ENCODE data around the gene FCGR1A. TPM values are rescaled to one million over a fixed set of nuclear protein-coding genes. Genes with fewer than 3 reads are reported as not detected.
"Not testable (repeated sequence)": the region's sequence is repeated elsewhere in the genome, so short reads cannot be mapped to it uniquely, and the experiment has no call there.

FCGR1A gene
- total RNA-seq, 6 experiments from 2014 or later, result 1.3 to 15.9 (median 3.6) TPM

DNA sequence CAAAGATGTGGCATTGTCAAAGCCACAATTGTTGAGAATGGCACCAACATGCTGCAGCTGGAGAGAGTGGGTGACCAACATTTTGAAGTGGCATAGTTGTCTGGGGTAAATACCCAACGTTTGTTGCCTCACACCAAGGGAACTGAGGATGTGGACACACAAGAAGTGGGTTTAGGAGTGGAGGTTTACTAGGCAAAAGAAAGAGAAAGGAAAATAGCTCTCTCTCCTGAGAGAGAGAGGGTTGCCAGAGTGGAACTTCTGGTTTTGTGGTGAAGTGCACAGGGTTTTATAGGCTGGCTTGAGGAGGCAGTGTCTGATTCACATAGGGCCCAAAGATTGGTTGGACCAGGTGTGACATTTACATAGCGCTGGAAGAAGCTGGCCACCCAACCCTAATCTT lies 29.0 kb upstream of the FCGR1A start:
- H3K4me1 ChIP-seq; H3K9me3 ChIP-seq; DNase-seq; H3K27me3 ChIP-seq; ATAC-seq; H3K27ac ChIP-seq; H3K4me3 ChIP-seq; intact Hi-C loops (cut with DNase I); H3K36me3 ChIP-seq: not testable (repeated sequence)
- 0% methylated on average over 1 of the region's 2 CpGs for WGBS (ENCODE audit: insufficient coverage, low coverage, low lambda C conversion rate, missing lambda C conversion rate)

GRCh38 chr1:149755294-149755693 lies 27.2 kb upstream of the FCGR1A start:
- intact Hi-C loops (cut with DNase I); H3K36me3 ChIP-seq; H3K4me3 ChIP-seq; H3K27me3 ChIP-seq; H3K4me1 ChIP-seq; H3K27ac ChIP-seq; DNase-seq; H3K9me3 ChIP-seq: not testable (repeated sequence)
- peak in 2 of 4 donors; percentile 14 to 56 for ATAC-seq
- WGBS (ENCODE audit: insufficient coverage, low coverage, low lambda C conversion rate, missing lambda C conversion rate), result 40% methylated on average over 1 of the region's 2 CpGs

DNA sequence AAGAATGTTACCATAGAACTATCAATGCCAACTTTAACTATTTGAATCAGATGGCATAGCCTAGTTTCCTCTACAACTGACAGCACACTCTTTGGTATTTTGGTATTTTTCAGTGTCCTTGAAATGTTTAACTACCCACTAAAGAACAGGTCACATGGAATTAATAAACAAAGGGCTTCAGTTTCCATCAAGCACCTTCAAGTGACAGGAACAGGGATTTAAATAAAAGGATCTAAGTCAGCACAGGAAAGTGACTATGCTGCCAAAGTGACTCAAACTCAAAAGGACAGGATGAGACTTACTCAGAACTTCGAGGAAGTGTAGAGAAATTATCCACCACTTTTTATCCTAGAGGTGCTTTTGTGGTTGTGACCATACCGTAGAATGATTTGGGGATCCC lies 20.2 kb upstream of the FCGR1A start:
- WGBS (ENCODE audit: insufficient coverage, low coverage, low lambda C conversion rate, missing lambda C conversion rate), result no CpG with 5 or more reads among the region's 2 CpGs
- H3K27me3 ChIP-seq; ATAC-seq; H3K9me3 ChIP-seq; H3K27ac ChIP-seq; H3K36me3 ChIP-seq; intact Hi-C loops (cut with DNase I); H3K4me3 ChIP-seq; DNase-seq; H3K4me1 ChIP-seq: not testable (repeated sequence)

GRCh38 chr1:149764087-149764800 lies 18.2 kb upstream of the FCGR1A start:
- ATAC-seq; DNase-seq; intact Hi-C loops (cut with DNase I); H3K27me3 ChIP-seq; H3K4me1 ChIP-seq; H3K4me3 ChIP-seq; H3K36me3 ChIP-seq; H3K27ac ChIP-seq; H3K9me3 ChIP-seq: not testable (repeated sequence)
- no CpG with 5 or more reads among the region's 1 CpG for WGBS (ENCODE audit: insufficient coverage, low coverage, low lambda C conversion rate, missing lambda C conversion rate)

DNA sequence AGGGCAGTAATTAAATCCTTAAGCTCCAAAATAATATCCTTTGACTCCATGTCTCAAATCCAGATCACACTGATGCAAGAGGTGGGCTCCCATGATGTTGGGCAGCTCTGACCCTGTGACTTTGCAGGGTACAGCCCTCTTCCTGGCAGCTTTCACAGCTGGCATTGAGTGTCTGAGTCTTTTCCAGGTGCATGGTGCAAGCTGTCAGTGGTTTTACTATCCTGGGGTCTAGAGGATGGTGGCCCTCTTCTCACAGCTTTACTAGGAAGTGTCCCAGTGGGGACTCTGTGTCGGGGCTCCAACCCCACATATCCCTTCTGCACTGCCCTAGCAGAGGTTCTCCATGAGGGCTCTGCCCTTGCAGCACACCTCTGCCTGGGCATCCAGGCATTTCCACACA lies 16.3 kb upstream of the FCGR1A start:
- intact Hi-C loops (cut with DNase I); H3K4me1 ChIP-seq; H3K9me3 ChIP-seq; H3K4me3 ChIP-seq; H3K27me3 ChIP-seq; H3K36me3 ChIP-seq; H3K27ac ChIP-seq; DNase-seq; ATAC-seq: not testable (repeated sequence)
- no CpG with 5 or more reads among the region's 1 CpG for WGBS (ENCODE audit: insufficient coverage, low coverage, low lambda C conversion rate, missing lambda C conversion rate)

GRCh38 chr1:149769216-149769615 lies 13.3 kb upstream of the FCGR1A start:
- H3K9me3 ChIP-seq; H3K36me3 ChIP-seq; H3K27me3 ChIP-seq; H3K27ac ChIP-seq; H3K4me3 ChIP-seq; intact Hi-C loops (cut with DNase I); H3K4me1 ChIP-seq; DNase-seq: not testable (repeated sequence)
- WGBS (ENCODE audit: insufficient coverage, low coverage, low lambda C conversion rate, missing lambda C conversion rate), result no CpG with 5 or more reads among the region's 1 CpG
- ATAC-seq, result peak in 2 of 4 donors; percentile 37 to 53

- H3K4me3 ChIP-seq; DNase-seq; H3K36me3 ChIP-seq; H3K4me1 ChIP-seq; H3K27ac ChIP-seq; H3K27me3 ChIP-seq; intact Hi-C loops (cut with DNase I); H3K9me3 ChIP-seq: not testable (repeated sequence)
- peak in 2 of 4 donors; percentile 32 to 58 for ATAC-seq
- 66% methylated on average over 3 of the region's 4 CpGs for WGBS (ENCODE audit: insufficient coverage, low coverage, low lambda C conversion rate, missing lambda C conversion rate)
Observed at GRCh38 chr1:149770661-149771060, 11.8 kb upstream of the FCGR1A start.

GRCh38 chr1:149771653-149772425 lies 10.7 kb upstream of the FCGR1A start:
- H3K9me3 ChIP-seq; intact Hi-C loops (cut with DNase I): not testable (repeated sequence)

GRCh38 chr1:149775510-149776147 lies 6.9 kb upstream of the FCGR1A start:
- WGBS (ENCODE audit: insufficient coverage, low coverage, low lambda C conversion rate, missing lambda C conversion rate), result 0% methylated on average over 1 of the region's 3 CpGs
- DNase-seq, ATAC-seq: not testable (repeated sequence)

More at GRCh38 chr1:149771653-149772425, 10.7 kb upstream of the FCGR1A start:
- not testable (repeated sequence) for H3K4me1 ChIP-seq, H3K27ac ChIP-seq, H3K4me3 ChIP-seq, H3K27me3 ChIP-seq, H3K36me3 ChIP-seq, DNase-seq
- no CpG with 5 or more reads among the region's 4 CpGs for WGBS (ENCODE audit: insufficient coverage, low coverage, low lambda C conversion rate, missing lambda C conversion rate)
- peak in 3 of 4 donors; percentile 52 to 71 (median 53) for ATAC-seq

GRCh38 chr1:149777084-149777483 lies 5.4 kb upstream of the FCGR1A start:
- H3K9me3 ChIP-seq; ATAC-seq; H3K4me1 ChIP-seq; H3K27ac ChIP-seq; H3K36me3 ChIP-seq; DNase-seq; intact Hi-C loops (cut with DNase I); H3K27me3 ChIP-seq; H3K4me3 ChIP-seq: not testable (repeated sequence)
- 0% methylated on average over 1 of the region's 3 CpGs for WGBS (ENCODE audit: insufficient coverage, low coverage, low lambda C conversion rate, missing lambda C conversion rate)

More at GRCh38 chr1:149775510-149776147, 6.9 kb upstream of the FCGR1A start:
- H3K27ac ChIP-seq; H3K27me3 ChIP-seq; H3K4me1 ChIP-seq; H3K4me3 ChIP-seq; H3K9me3 ChIP-seq; H3K36me3 ChIP-seq; intact Hi-C loops (cut with DNase I): not testable (repeated sequence)

GRCh38 chr1:149778313-149778712 lies 4.2 kb upstream of the FCGR1A start:
- H3K4me1 ChIP-seq; H3K4me3 ChIP-seq; H3K27ac ChIP-seq; DNase-seq; H3K27me3 ChIP-seq; ATAC-seq; intact Hi-C loops (cut with DNase I); H3K36me3 ChIP-seq; H3K9me3 ChIP-seq: not testable (repeated sequence)
- WGBS (ENCODE audit: insufficient coverage, low coverage, low lambda C conversion rate, missing lambda C conversion rate), result no CpG with 5 or more reads among the region's 1 CpG
